CD1c-positive myeloid dendritic cell (primary cell): ENCODE measurements around the gene SP140L.
"Not testable (repeated sequence)": the region's sequence is repeated elsewhere in the genome, so short reads cannot be mapped to it uniquely, and the experiment has no call there.

ENCODE experiments used
- DNase-seq: peaks from one replicate; pipeline ENCODE4 v3.0.0-alpha.2; 2016; ENCODE audit errors: extremely low spot score

Gene SP140L

DNA sequence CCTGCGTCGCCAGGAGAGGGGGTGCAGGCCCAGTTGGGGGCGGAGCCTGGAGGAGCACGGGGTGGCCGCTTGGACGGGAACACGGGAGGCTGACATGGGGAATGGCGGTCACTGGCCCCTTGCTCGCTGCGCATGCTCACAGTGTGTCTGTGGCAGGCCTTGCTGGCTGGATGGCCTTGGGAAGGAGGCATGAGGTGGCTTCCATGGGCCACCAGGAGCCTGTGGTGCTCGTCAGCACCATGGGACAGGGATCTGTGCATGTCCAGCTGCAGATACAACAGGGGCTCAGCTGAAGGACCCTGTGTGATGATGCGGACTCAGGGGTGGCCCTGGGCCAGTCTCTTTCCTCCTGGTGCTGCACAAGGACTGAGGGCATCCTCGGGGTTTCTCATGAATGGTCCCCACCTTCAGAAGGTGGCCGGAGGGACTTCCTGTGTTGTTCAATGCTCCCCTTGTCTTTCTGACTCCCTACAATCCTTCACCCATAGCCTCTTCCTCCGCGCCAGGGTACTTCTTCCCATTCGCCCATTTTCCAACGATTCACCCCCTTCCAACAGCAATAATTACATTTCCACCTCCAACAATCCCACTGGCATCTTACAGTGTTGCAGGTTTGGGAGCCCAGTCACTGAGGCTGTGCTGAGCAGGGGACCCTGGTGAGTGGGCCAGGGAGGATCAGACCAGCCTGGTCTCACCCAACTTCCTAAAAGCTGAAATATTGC, 3.4 kb upstream of the SP140L start:
- DNase-seq, result no peak

DNA sequence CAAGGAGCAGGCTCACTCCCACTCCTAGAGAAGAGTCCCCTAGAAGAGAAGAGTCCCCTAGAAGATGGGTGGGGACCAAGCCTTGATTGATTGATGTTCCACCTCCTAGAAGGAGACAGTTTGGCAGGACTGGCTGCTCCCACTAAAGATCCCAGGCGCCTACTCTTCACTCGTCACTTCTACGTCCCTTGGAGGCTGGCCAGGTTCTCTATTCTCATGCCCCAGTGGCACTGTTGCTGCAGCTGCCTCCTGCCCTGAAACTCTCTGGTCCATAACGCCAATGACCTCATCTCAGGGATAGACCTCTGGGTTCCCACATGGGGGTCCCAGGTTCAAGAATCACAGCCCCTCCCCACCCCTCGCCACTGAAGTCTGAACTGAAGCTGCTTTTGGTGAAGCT, 2.5 kb upstream of the SP140L start:
- no peak for DNase-seq

DNA sequence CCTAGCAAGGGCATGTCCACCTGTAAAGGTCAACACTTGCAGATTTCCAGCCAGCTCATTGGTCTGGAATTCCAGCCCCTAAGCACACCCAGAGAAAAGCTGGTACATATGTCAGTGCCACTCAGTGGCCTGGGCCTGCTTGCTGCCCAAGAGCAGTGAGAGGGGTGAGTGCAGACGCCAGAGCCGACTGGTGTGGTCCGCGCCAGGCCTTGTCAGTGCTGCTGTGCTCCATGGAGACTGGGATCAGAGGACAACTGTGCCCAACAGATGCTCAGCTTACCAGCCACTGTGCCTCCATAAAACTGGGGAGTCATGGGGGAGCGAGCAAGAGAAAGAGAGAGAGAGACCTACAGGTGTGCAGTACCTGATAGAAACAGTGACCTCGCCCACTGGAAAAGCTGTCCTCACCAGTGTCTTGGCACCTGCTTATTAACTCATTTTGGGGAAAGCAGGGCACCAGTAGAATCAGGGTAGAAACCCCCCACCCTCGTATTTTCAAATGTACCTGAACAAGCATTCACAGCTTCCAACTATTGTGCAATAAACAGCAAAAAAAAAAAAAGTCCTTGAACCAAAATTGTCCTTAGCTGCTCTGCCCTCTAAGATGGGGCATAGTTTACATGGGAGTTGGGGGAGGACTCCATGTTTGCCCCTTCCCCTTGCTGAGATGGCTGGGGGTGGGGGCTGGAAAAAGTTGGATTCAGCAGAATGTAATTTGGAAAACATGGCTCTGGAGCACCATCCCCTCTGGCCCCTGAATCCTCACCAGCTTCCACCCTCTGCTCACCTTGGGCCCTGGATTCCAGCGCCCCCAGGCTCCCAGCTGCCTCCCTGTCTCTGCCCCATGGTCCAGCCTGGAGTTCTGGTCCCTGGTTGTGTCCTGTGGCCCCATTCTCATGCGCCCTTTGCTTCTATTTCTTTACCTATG, 1.4 kb upstream of the SP140L start:
- no peak for DNase-seq

DNA sequence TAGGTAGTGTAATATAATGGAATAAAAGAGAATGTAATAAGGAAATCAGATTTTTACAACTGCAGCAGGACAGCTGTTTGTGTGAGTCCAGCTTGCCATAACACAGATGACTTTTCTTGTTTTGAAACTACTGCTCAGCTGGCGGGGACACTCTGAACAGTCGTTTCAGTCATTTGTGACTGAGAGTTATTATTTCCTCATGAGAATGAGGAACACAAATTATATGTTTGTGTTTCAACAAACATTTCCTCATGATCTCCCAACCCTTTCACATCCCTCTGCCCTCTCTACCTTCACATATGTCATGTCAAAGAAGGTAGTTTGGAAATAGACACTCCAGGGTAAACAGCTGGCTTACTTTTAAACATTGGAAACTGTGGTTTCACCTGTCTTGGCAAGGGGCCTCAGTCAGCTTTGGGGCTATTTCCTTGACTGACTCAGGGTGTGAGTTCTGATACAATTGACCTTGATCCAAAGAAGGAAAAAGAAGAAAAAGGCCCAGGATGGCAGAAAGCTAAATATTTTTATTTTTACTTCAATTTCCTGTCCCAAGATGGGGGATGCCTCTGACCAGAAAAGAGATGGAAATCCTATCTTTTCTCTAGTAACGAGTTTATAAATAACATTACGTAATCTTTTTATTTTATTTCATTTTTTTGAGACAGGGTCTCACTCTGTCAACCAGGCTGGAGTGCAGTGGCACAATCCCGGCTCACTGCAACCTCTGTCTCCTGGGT, 593 bp downstream of the SP140L start:
- peak; percentile 86 for DNase-seq

DNA sequence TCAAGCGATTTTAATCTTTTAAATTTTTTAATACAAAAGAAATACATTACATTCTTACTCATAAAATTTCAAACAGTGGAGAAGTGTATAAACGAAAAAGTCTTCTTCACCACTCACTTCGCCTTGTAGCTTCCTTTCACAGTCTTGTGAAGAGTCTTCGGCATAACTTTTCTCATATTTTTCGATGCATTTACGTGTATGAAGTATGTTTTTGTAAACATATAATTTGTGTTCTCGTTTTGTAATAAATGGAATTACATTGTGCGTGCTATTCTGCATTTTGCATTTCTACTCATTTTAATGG, 1.1 kb downstream of the SP140L start:
- no peak for DNase-seq

DNA sequence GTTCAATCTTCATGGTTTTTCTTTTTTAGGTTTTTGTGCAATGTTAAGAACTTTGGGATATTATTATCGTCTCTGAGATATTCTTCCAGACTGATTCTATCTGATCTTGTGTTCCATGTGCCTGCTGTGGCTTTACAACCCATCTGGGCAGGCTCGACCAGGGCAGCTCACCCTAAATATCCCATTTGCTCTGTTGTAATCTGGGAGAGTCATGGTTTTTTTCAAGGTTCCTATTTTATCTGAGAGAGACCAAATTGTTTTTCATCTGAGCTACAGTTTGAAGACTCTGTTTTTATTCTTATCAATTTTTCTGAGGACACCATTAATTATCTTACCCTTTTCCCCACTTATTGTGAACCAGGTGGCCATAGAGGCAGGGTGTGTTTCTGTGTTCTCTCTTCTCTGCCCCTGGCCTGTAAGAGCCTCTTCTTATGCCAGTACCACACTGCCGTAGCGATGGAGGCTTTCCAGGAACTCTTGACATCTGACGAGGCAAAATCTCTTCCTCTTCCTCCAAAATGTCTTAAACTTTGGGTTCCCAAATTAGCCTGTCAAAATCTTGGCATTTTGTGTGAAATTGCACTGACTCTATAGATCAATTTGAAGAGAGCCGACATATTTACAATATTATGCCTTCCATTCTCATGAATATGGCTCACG, 3.1 kb downstream of the SP140L start:
- peak; percentile 51 for DNase-seq

DNA sequence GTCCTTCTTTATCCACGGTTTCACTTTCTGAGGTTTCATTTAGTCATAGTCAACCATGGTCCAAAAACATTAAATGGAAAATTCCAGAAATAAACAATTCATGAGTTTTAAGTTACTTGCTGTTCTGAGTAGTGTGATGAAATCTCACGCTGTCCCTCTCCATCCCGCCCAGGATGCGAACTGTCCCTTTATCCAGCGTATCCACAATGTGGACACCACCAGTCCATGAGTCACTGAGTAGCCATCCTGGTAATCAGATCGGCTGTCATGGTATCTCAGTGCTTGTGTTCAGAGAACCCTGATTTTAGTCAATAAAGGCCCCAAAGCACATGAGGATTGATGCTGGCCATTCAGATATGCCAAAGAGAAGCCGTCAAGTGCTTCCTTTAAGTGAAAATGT, 3.7 kb downstream of the SP140L start:
- DNase-seq, result no peak

DNA sequence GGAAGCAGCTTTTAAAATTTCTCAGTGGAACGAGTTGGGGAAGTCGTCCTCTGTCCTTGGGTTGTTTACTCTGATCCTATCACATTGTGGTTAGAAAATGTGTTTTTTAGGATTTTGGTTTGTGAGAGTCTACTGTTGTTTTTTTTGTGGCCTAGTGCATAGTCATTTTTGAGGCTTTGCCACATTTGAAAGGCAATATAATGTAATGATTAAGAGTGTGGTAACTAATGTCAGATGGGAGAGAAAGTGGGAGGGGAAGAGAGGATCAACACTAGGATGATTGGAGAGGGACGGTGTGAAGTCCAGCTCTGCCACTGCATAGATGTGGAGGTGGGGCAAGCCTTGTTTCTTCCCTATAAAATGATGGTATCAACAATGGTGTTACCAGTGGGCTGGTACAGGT, 8.5 kb downstream of the SP140L start:
- DNase-seq, result no peak

DNA sequence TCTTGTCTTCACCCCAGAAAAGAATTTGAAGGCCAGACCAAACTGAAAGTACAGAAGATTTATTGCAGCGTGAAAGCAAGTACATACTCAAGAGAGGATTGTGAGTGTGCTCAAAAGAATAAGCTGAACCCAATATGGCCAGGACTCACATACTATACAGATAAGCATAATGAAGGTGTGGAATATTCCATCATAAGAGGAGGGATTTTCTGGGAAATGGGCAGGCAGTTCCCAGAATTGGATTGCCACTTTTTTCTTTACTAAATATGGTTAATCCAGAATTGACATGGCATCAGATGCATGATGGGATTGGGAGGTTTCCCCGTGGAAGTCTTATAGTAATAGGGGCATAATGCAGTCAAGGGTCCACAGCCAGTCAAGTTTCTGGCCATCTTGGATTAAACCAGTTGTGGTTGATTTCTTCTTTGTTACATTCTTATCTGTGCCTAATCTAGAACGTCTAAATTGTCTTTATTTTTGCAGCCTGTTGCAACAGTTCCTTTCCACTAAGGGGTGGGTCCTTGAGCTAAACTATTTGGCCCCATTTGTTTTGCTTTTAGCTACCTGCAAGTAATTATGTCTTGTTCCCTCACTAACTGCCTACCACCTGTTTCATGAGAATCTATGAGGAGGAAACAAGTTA, 9.0 kb downstream of the SP140L start:
- no peak for DNase-seq

DNA sequence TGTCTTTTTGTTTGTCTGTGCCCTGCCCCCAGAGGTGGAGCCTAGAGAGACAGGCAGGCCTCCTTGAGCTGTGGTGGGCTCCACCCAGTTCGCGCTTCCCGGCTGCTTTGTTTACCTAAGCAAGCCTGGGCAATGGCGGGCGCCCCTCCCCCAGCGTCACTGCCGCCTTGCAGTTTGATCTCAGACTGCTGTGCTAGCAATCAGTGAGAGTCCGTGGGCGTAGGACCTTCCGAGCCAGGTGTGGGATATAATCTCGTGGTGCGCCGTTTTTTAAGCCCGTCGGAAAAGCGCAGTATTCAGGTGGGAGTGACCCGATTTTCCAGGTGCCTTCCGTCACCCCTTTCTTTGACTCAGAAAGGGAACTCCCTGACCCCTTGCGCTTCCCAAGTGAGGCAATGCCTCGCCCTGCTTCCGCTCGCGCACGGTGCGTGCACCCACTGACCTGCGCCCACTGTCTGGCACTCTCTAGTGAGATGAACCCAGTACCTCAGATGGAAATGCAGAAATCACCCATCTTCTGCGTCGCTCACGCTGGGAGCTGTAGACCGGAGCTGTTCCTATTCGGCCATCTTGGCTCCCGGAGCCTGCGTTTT, 15.0 kb downstream of the SP140L start:
- DNase-seq, result not testable (repeated sequence)

DNA sequence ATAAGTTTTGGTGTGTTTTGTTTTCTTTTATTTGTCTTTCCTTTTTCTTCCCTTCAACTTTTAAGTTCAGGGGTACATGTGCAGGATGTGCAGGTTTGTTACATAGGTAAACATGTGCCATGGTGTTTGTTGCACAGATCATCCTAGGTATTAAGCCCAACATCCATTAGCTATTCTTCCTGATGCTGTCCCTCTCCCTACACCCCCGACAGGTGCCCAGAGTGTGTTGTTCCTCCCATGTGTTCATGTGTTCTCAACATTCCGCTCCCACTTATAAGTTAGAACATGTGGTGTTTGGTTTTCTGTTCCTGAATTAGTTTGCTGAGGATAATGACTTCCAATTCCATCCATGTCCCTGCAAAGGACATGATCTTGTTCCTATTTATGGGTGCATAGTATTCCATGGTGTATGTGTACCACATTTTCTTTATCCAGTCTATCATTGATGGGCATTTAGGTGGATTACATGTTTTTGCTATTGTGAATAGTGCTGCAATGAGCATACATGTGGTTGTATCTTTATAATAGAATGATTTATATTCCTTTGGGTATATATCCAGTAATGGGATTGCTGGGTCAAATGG, 16.1 kb downstream of the SP140L start:
- DNase-seq, result not testable (repeated sequence)

DNA sequence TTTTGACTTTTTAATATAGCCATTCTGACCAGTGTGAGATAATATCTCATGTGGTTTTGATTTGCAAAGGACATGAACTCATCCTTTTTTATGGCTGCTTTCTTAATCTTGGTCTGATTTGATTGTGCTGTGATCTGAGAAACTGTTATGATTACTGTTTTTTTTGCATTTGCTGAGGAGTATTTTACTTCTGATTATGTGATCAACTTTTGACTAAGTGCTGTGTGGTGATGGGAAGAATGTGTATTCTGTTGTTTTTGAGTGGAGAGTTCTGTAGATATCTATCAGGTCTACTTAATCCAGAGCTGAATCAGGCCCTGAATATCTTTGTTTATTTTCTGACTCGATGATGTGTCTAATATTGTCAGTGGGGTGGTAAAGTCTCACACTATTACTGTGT, 16.8 kb downstream of the SP140L start:
- DNase-seq, result no peak

DNA sequence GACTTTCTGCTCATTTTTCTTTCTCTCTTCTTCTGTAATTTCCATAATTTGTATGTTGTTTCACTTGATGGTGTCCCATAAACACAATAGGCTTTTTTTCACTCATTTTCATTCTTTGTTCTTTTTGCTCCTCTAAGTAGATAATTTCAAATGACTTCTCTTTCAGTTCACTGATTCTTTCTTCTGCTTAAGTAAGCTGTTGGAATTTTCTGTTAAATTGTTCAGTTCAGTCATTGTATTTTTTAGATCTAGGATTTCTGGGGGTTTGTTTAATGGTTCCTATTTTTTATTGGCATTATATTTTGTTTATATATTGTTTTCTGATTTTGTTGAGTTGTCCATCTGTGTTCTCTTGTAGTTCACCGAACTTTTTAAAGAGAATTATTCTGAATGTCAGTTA, 19.5 kb downstream of the SP140L start:
- DNase-seq, result no peak

DNA sequence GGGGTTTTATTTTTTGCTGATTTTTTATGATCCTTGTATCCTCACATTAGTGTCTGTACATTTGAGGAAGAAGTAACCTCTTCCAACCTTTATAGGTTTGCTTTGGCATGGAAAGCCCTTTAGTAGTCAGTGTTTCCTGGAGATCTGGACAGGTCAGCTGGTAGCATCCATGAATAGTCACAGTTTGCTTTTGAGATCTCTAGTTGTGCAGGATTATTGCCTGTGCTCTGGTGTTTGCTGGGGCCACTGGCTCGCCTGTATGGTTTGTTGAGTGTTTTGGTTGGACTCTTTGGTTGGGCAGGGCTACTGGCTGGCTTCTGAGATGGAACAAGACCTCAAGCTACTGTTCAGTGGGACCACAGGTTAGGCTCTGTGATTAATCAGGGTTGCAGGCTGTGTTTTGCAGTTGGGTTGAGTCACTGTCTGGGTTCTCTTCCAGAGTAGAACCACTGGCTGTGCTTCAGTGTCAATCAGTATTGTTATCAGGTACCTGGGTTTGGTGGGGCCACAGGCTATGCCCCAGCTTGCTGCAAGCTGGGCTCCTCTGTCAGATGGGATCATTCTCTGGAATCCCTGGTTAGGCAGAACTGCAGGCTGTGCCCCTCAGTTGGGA, 20.0 kb downstream of the SP140L start:
- DNase-seq, result no peak

DNA sequence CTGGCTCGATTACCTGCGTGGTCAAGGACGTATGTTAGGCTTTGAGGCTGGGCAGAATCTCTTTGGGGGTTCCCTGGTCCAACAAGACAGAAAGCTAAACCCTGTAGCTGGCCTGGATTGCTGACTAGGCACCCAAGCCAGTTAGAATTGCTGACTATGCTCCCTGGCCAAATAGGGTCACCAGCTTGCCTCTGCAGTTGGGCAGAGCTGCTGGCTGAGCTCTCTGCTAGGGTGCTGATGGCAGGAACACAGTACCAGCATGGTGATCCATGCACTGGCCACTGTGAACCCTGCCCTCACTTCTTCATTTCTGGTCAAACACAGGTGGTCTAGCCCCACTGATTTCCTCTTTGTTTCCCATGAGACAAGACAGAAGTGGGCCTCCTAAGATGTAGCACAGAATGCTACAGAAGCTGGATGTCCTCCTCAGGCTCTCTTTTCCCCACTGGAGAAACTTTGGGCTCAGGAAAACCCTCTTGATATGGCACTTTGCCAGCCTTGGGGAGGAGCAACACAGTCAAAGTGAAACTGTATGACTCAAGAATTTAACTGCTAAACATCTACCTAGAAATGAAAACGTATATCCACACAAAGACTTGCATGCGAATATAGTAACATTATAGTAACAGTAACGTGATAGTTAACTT, 20.8 kb downstream of the SP140L start:
- peak; percentile 27 for DNase-seq

DNA sequence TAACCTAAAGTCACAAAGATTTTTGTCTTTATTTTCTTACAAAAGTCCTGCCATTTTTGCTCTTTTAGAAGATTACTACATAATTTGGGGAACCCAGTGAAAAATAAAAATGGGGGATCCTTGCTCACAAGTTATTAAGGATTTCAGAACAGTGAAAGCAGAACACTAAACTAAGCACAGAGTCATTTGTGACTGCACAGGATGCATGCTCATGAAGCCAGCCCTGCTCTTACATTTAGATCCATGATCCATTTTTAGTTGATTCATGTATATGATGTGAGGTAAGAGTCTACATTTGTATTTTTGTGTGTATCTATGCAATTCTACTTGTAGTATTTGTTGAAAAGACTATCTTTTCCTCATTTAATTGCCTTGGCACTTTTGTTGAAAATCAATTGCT, 21.8 kb downstream of the SP140L start:
- no peak for DNase-seq

DNA sequence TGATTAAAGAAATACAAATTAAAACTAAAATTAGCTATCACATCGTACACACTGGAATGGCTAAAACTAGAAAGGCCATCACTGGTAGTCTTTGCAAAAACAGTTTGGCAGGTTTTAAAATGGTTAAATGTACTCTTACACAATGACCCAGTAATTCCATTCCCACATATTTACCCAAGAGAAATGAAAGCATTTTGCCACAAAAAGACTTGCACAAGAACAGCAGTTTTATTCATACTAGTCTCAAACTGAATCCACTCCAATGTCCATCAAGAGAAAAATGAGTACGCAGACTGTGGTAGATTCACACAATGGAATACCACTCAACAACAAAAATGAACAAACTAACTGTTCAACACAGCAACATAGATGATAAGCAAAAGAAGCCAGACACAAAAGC, 29.1 kb downstream of the SP140L start:
- no peak for DNase-seq

DNA sequence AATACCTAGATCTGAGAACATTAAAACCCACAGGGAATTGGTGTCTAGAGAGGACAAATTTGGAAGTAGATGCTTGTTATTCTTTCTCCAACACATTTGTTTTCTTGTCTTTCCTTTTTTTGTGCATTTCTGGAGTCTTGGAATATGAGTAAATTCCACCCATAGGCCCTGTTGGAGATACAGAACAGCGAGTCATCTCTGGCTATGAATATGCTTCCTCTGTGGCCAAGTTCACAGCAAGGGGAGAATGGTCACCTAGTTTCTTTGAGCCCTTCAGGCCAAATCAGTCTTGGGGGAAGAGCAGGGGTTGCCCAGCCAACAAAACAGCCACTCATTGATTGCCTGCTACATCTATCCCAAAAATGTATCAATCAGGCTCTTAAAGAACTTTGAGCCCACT, 31.3 kb downstream of the SP140L start:
- DNase-seq, result no peak

DNA sequence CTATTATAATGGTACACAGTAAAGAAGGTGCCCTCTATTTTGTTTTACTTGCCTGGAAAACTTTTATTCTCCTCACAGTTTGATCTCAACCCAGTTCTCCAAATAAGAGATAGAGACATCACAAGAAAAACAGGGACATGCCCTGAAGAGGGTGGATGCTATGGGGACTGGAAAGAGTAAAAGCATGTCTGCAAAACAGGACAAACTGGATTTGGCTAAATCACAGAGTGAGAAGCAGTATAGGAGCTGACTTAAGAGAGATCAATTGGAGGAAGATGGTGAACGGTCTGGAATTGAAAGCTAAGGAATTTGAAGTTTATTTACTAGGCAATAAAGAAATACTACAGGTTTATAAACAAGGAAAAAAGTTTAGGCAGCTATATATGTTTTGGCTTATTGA, 33.0 kb downstream of the SP140L start:
- no peak for DNase-seq
